ENCODE results near the gene TMEM62. TPM values are rescaled to one million over a fixed set of nuclear protein-coding genes. Genes with fewer than 3 reads are reported as not detected.

The TMEM62 gene
- total RNA-seq, result 10 to 100 TPM; 11.3 to 12.7 TPM

DNA sequence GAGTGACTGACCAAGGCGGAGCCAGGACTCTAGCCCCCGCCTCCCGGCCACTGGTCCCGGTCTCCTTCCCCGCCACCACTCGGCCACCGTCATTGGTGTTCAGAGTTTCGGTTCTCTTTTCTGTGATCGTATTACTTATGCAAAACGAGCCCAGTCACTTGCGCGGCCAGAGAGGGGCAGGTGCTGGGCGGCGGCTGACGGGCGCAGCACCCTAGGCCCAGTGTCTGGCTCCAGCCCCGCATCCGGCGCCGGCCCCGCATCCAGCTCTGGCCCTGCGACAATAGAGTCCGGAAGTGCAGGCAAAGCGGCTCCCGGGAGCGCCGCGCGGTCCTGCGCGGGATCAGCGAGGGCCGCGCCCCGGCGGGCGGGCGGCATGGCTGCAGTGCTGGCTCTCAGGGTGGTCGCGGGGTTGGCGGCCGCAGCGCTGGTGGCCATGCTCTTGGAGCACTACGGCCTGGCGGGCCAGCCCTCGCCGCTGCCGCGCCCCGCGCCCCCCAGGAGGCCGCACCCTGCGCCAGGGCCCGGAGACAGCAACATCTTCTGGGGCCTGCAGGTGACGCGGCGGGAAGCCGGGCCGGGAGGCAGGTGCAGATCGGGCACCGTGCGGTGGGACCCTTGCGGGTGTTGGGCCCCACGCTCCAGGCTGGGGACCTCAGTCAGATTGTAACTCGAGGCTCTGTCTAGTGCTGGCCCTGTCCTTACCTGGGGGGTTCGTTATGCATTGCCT, at the start of gene TMEM62:
TMEM62 (plus strand) TSS at position 157 of the 727 bp plus-strand sequence; CDS start at position 374, 217 bp downstream.
- intact Hi-C loops (cut with micrococcal nuclease), result loop anchor here (1.0 to 5.0 kb wide), 3 partner anchors 10 to 54 kb away; partner anchors contain the start of gene CCNDBP1

DNA sequence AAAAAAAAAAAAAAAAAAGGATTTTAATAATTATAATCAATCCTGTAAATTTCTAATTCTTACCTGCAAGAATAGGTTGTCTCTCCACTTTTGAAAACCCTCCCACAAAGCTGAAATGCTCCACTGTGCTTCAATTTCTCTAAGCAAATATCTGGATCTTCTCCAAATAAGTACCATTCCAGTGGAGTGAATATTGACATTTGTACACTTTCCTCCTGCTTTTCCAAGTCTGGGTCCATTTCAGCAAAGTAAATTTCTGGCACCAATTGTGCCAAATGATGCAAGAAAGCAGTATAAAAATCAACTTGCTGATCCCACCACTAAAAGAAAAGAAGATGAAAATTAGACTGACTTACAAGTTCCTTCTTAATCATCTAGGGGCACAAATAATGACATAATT, 47.5 kb upstream of the TMEM62 start:
- H3K27me3 Mint-ChIP-seq, result no peaks in the 10 kb centered on the region
- intact Hi-C loops (cut with micrococcal nuclease), result no loop called here
- ChIA-PET CTCF (no interaction called here), POLR2A (no interaction called here)
- H3K27ac Mint-ChIP-seq, result no peak overlapping the region
- no peaks in the 10 kb centered on the region for H3K9me3 Mint-ChIP-seq
- peaks cover 15% of the 10 kb centered on the region for H3K4me1 Mint-ChIP-seq (ENCODE audit: low read depth)
- H3K4me3 Mint-ChIP-seq, result no peak overlapping the region
- no peak for DNase-seq
- peaks cover 27% of the 10 kb centered on the region for H3K36me3 Mint-ChIP-seq

More for the DNA sequence above, at the start of gene TMEM62:
- Mint-ChIP-seq H3K27me3 (peaks cover 4% of the 10 kb centered on the region), H3K27ac (peak within 1 kb of the TSS; percentile 74), H3K4me3 (peak within 1 kb of the TSS; percentile 84), H3K9me3 (peaks cover 3% of the 10 kb centered on the region), H3K36me3 (peaks cover 12% of the 10 kb centered on the region), H3K4me1 (ENCODE audit: low read depth) (peaks cover 16% of the 10 kb centered on the region)
- CTCF ChIA-PET, result interaction anchor here (2.3 kb wide), 1 partner anchor 11 kb away, joined by 6 read pairs; no protein-coding TSS in a partner anchor
- POLR2A ChIA-PET, result interaction anchor here (0.7 kb wide), 1 partner anchor 552 kb away, joined by 3 read pairs; no protein-coding TSS in a partner anchor
- peak; percentile 83 for DNase-seq

DNA sequence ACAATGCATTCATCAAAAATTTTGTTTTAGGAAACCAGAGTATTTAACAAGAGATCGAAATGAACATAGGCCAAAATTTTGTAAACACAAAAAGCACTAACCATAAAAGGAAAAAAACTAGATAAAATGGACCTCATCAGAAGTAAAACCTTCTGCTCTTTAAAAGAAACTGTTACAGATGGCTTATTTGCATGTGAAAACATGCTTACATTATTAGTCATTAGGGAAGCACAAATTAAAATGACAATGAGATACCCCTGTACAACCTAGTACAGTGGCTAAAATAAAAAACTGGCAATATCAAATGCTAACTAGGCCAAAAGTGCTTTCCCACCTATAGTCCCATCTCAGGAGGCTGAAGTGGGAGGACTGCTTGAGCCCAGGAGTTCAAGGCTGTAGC, 46.8 kb upstream of the TMEM62 start:
- Mint-ChIP-seq H3K4me3 (no peak overlapping the region), H3K4me1 (ENCODE audit: low read depth) (peaks cover 15% of the 10 kb centered on the region), H3K9me3 (no peaks in the 10 kb centered on the region), H3K27ac (no peak overlapping the region), H3K36me3 (peaks cover 25% of the 10 kb centered on the region), H3K27me3 (no peaks in the 10 kb centered on the region)
- ChIA-PET POLR2A (no interaction called here), CTCF (no interaction called here)
- no peak for DNase-seq
- intact Hi-C loops (cut with micrococcal nuclease), result no loop called here

DNA sequence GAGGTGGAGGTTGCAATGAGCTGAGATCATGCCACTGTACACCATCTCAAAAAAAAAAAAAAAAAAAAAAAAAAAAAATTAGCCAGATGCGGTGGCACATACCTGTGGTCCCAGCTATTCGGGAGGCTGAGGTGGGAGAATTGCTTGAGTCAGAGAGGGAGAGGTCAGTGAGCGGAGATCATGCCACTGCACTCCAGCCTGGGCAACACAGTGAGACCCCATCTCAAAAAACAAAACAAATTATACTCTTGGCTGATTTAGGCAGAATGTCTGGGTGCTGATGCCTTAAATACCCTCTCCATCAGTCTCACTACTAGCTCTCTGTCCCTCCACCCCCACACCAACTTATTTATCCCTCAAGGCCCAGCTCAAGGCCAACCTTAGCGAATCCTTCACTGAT, 41.5 kb upstream of the TMEM62 start:
- Mint-ChIP-seq H3K27ac (no peak overlapping the region), H3K27me3 (no peaks in the 10 kb centered on the region), H3K4me1 (ENCODE audit: low read depth) (peaks cover 30% of the 10 kb centered on the region), H3K9me3 (no peaks in the 10 kb centered on the region), H3K4me3 (no peak overlapping the region), H3K36me3 (peaks cover 15% of the 10 kb centered on the region)
- POLR2A ChIA-PET, result no interaction called here
- intact Hi-C loops (cut with micrococcal nuclease), result no loop called here
- DNase-seq, result no peak
- CTCF ChIA-PET, result no interaction called here

DNA sequence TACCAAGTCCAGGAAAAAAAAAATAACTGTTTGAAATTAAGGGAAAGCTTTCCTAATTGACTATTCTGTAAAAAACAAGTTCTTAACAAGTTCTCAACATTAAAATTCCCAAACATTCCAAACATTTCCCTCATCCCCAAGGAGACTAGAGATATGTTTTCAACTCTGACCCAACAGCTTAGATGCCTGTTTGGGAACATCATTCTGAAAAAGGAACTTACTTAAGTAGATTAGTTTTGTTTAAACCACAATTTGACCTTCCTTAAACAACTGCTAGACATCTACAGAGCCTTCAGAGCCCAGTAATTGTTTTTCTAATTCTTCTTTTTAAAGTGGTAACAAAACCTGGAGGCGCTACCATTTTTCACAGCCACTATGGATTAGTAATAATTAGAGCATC, 40.4 kb upstream of the TMEM62 start:
- ChIA-PET POLR2A (no interaction called here), CTCF (no interaction called here)
- no peak for DNase-seq
- Mint-ChIP-seq H3K27me3 (no peaks in the 10 kb centered on the region), H3K9me3 (no peaks in the 10 kb centered on the region), H3K36me3 (peaks cover 22% of the 10 kb centered on the region), H3K4me1 (ENCODE audit: low read depth) (peaks cover 35% of the 10 kb centered on the region), H3K4me3 (no peak overlapping the region), H3K27ac (no peak overlapping the region)
- intact Hi-C loops (cut with micrococcal nuclease), result no loop called here

DNA sequence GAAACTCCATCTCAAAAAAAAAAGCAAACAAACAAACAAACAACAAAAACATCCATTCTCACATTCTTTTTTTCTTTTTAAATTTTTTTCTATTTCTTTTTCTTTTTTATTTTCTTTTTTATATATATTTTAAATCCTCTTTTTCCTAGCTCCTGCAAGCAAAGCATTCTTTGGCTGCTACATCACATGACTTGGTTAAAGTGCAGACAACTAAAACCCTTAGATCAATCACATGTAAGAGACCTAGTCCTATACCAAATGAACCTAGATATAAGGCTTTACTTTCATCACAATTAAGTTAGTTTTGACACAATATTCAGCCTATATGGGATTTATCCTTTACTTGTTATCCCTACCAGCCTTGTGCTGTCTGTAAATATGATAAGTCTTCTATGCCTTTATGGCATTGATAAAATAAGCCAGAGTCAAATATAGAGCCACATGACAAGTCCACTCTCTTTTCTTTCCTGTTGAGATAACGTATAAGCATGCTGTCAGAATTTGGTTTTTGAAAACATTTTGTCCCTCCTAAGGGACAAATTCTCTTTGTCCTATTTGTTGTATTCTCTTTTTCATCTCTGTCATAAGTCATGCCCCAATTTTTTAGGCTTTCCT, 38.9 kb upstream of the TMEM62 start:
- no peak overlapping the region for H3K27ac Mint-ChIP-seq
- DNase-seq, result no peak
- intact Hi-C loops (cut with micrococcal nuclease), result no loop called here
- peaks cover 42% of the 10 kb centered on the region for H3K4me1 Mint-ChIP-seq (ENCODE audit: low read depth)
- no peak overlapping the region for H3K4me3 Mint-ChIP-seq
- H3K9me3 Mint-ChIP-seq, result no peaks in the 10 kb centered on the region
- peaks cover 23% of the 10 kb centered on the region for H3K36me3 Mint-ChIP-seq
- ChIA-PET POLR2A (no interaction called here), CTCF (interaction anchor here (0.6 kb wide), 1 partner anchor 33 kb away, joined by 3 read pairs; no protein-coding TSS in a partner anchor)
- no peaks in the 10 kb centered on the region for H3K27me3 Mint-ChIP-seq

DNA sequence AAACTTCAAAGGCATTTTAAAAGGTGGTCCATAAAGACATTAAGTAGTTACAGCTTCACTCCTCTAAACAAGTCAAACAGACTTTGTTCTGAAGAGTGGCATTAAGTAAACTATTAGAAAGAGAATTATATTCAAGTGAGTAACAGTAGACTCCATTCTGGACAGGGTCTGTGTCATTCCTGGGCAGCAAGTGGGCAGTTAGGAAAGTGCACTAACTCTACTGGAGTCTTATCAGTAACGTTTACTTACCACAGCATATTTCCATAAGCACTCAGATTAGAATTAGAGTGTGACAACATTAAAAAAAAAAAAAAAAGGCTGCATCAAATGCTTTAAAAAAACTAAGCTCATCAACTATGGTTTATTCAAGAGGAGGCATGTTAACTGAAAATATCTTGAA, 38.1 kb upstream of the TMEM62 start:
- H3K36me3 Mint-ChIP-seq, result peaks cover 21% of the 10 kb centered on the region
- no peaks in the 10 kb centered on the region for H3K27me3 Mint-ChIP-seq
- H3K27ac Mint-ChIP-seq, result no peak overlapping the region
- peaks cover 47% of the 10 kb centered on the region for H3K4me1 Mint-ChIP-seq (ENCODE audit: low read depth)
- H3K9me3 Mint-ChIP-seq, result no peaks in the 10 kb centered on the region
- intact Hi-C loops (cut with micrococcal nuclease), result no loop called here
- CTCF ChIA-PET, result interaction anchor here (0.7 kb wide), 1 partner anchor 190 kb away, joined by 4 read pairs; no protein-coding TSS in a partner anchor
- POLR2A ChIA-PET, result interaction anchor here (0.8 kb wide), 1 partner anchor 11 kb away, joined by 3 read pairs; the partner anchor contains the start of gene UBR1
- no peak overlapping the region for H3K4me3 Mint-ChIP-seq
- DNase-seq, result no peak

DNA sequence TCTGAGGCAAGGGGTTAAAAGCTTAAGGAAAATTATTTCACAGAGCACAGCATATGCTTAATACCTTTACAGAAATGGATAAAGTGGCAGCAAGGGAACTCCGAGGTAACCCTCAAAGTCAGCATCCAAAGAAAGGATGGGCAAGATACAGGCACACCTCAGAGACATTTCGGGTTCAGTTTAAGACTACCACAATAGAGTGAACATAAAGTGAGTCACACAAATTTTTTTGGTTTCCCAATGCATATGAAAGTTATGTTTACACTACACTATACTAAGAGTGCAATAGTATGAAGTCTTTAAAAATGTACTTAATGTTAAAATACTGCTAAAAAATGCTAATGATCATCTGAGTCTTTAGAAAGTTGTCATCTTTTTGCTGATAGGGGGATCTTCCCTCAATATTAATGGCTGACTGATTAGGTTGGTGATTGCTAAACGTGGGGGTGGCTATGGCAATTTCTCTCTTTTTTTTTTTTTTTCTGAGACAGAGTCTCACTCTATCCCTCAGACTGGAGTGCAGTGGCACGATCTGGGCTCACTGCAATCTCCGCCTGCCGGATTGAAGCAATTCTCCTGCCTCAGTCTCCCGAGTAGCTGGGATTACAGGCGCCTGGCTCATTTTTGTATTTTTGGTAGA, 37.6 kb upstream of the TMEM62 start:
- ChIA-PET POLR2A (interaction anchor here (0.8 kb wide), 1 partner anchor 10 kb away, joined by 3 read pairs; the partner anchor contains the start of gene UBR1), CTCF (interaction anchor here (0.7 kb wide), 1 partner anchor 190 kb away, joined by 4 read pairs; no protein-coding TSS in a partner anchor)
- intact Hi-C loops (cut with micrococcal nuclease), result no loop called here
- Mint-ChIP-seq H3K4me3 (no peak overlapping the region), H3K9me3 (no peaks in the 10 kb centered on the region), H3K27ac (no peak overlapping the region), H3K27me3 (no peaks in the 10 kb centered on the region), H3K36me3 (peaks cover 24% of the 10 kb centered on the region), H3K4me1 (ENCODE audit: low read depth) (peaks cover 49% of the 10 kb centered on the region)
- DNase-seq, result no peak

DNA sequence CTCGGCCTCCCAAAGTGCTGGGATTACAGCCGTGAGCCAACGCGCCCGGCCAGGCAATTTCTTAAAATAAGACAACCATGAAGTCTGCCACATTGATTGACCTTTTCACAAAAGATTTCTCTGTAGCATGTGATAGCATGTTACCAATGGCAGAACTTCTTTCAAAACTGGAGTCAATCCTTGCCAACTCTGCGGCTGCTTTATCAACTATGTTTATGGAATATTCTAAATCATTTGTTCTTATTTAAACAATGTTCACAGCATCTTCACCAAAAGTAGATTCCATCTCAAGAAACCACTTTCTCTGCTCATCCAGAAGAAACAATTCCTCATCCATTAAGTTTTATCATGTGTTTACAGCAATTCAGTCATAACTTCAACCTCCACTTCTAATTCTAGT, 37.0 kb upstream of the TMEM62 start:
- Mint-ChIP-seq H3K9me3 (no peaks in the 10 kb centered on the region), H3K4me1 (ENCODE audit: low read depth) (peaks cover 55% of the 10 kb centered on the region), H3K27ac (no peak overlapping the region), H3K4me3 (no peak overlapping the region), H3K36me3 (peaks cover 29% of the 10 kb centered on the region), H3K27me3 (no peaks in the 10 kb centered on the region)
- ChIA-PET CTCF (no interaction called here), POLR2A (no interaction called here)
- DNase-seq, result no peak
- intact Hi-C loops (cut with micrococcal nuclease), result no loop called here

DNA sequence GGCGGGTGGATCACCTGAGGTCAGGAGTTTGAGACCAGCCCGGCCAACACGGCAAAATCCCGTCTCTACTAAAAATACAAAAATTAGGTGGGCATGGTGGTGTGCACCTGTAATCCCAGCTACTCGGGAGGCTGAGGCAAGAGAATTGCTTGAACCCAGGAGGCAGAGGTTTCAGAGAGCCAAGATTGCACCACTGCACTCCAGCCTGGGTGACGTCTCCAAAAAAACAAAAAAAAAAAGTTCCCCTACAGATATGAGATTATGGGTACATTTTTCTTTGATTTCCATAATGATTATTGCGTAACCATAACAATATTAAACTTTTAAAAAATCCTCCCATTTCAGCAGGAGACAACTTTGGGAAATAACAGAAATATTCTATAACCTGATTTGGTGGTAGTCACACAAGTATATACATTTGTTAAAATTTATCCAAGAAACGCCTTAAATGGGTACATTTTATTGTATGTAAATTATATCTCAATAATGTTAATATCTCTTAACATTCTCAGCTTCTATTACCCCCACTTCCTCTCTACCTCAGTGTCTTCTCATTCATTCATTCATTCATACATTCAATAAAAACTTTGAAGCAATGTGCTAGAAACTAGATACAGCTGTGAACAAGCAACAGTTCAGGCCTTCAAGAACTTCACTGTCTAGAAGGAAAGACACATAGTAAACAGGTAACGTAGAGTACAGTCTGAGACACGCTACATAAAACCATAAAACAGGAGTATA, 34.1 kb upstream of the TMEM62 start:
- H3K9me3 Mint-ChIP-seq, result no peaks in the 10 kb centered on the region
- no peak for DNase-seq
- POLR2A ChIA-PET, result no interaction called here
- H3K36me3 Mint-ChIP-seq, result peaks cover 41% of the 10 kb centered on the region
- H3K4me3 Mint-ChIP-seq, result no peak overlapping the region
- H3K4me1 Mint-ChIP-seq (ENCODE audit: low read depth), result peaks cover 71% of the 10 kb centered on the region
- intact Hi-C loops (cut with micrococcal nuclease), result no loop called here
- CTCF ChIA-PET, result no interaction called here
- no peak overlapping the region for H3K27ac Mint-ChIP-seq
- no peaks in the 10 kb centered on the region for H3K27me3 Mint-ChIP-seq

DNA sequence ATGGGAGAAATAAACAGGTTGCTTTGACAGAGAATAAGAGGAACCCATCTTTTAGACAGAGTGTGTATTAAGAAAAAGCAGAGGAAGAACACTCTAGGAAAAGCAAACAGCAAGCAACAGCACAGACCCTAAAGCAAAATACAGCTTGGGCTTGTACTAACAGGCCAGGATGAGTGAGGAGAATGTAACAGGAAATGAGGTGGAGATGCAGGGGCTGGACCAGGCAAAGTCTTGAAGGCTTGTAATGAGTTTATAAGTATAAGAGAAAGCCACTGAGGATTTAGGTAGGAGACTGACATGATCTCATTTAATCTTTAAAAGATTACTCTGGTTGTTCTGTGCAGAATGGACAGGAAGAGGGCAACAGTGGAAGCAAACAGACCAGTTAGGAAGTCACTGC, 32.4 kb upstream of the TMEM62 start:
- H3K36me3 Mint-ChIP-seq, result peaks cover 45% of the 10 kb centered on the region
- CTCF ChIA-PET, result no interaction called here
- H3K27me3 Mint-ChIP-seq, result no peaks in the 10 kb centered on the region
- intact Hi-C loops (cut with micrococcal nuclease), result no loop called here
- peaks cover 63% of the 10 kb centered on the region for H3K4me1 Mint-ChIP-seq (ENCODE audit: low read depth)
- POLR2A ChIA-PET, result no interaction called here
- peak overlapping the region; percentile 3 for H3K27ac Mint-ChIP-seq
- no peak for DNase-seq
- H3K4me3 Mint-ChIP-seq, result no peak overlapping the region
- H3K9me3 Mint-ChIP-seq, result no peaks in the 10 kb centered on the region

DNA sequence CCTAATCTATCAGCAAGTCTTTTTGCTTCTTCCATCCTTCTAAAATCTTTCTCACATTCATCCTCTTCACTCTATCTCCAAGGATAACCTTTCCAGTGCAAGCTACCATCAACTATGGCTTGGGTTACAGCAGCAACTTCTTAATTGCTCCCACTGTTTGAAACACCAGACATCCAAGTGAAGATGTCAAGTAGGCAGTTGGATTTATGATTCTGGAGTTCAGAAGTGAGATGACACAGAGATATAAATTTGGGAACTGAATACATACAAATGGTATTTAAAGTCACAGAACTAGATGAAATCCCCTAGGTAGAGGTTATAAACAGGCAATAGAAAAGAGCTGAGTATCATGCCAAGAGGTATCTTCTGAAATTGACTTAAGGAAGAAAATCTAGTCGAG, 31.2 kb upstream of the TMEM62 start:
- H3K27me3 Mint-ChIP-seq, result no peaks in the 10 kb centered on the region
- peaks cover 40% of the 10 kb centered on the region for H3K36me3 Mint-ChIP-seq
- intact Hi-C loops (cut with micrococcal nuclease), result no loop called here
- no peak overlapping the region for H3K27ac Mint-ChIP-seq
- CTCF ChIA-PET, result no interaction called here
- DNase-seq, result no peak
- H3K4me3 Mint-ChIP-seq, result no peak overlapping the region
- H3K4me1 Mint-ChIP-seq (ENCODE audit: low read depth), result peaks cover 61% of the 10 kb centered on the region
- no peaks in the 10 kb centered on the region for H3K9me3 Mint-ChIP-seq
- POLR2A ChIA-PET, result no interaction called here
